Smooth muscle cell (in vitro differentiated cells): ENCODE data around the gene MCRIP1. TPM values are rescaled to one million over a fixed set of nuclear protein-coding genes. Genes with fewer than 3 reads are reported as not detected.
A peak's percentile ranks its signal among the peaks of the same experiment; 100 is the strongest.

Source experiments
- DNase-seq: peaks from one replicate; lab custom pipeline; 2025; ENCODE audit not compliant: unreplicated experiment; lab: John Stamatoyannopoulos, UW
- H2AFZ ChIP-seq: fragments of 200-600 bp; sonication (generic); 2 replicates; pipeline ENCODE4 v1.6.0; 2016; ENCODE audit warnings: antibody characterized with exemption, low read depth, mild to moderate bottlenecking
- H3F3A ChIP-seq: fragments of 200-600 bp; sonication (generic); 2 replicates; pipeline ENCODE4 v1.6.0; 2017; ENCODE audit warnings: antibody characterized with exemption, low read depth
- H3K27ac ChIP-seq: fragments of 200-600 bp; sonication (generic); 2 replicates; pipeline ENCODE4 v1.5.1; 2016; ENCODE audit warnings: low read depth, mild to moderate bottlenecking
- H3K27me3 ChIP-seq: fragments of 200-600 bp; sonication (generic); 2 replicates; pipeline ENCODE4 v1.6.1; 2016; ENCODE audit warnings: low read depth, mild to moderate bottlenecking
- H3K36me3 ChIP-seq: fragments of 200-600 bp; sonication (generic); 2 replicates; pipeline ENCODE4 v1.5.1; 2016; ENCODE audit warnings: low read depth
- H3K4me1 ChIP-seq: fragments of 200-600 bp; sonication (generic); 2 replicates; pipeline ENCODE4 v1.5.1; 2016; ENCODE audit warnings: low read depth
- H3K4me2 ChIP-seq: fragments of 200-600 bp; sonication (generic); 2 replicates; pipeline ENCODE4 v1.6.0; 2016; ENCODE audit warnings: mild to moderate bottlenecking
- H3K4me3 ChIP-seq: fragments of 200-600 bp; sonication (generic); 2 replicates; pipeline ENCODE4 v1.5.1; 2016; ENCODE audit warnings: mild to moderate bottlenecking
- H3K79me2 ChIP-seq: fragments of 200-600 bp; sonication (generic); 2 replicates; pipeline ENCODE4 v1.6.0; 2016; ENCODE audit warnings: low read depth, mild to moderate bottlenecking
- H3K9ac ChIP-seq: fragments of 200-600 bp; sonication (generic); 2 replicates; pipeline ENCODE4 v1.6.0; 2016; ENCODE audit warnings: low read depth
- H3K9me3 ChIP-seq: fragments of 200-600 bp; sonication (generic); replicated peaks from 2 replicates; pipeline ENCODE4 v1.5.1; 2016; ENCODE audit warnings: low read depth
- H4K20me1 ChIP-seq: fragments of 200-600 bp; sonication (generic); 2 replicates; pipeline ENCODE4 v1.6.0; 2016; ENCODE audit warnings: low read depth
- CTCF ChIP-seq: fragments of 200-600 bp; sonication (generic); IDR thresholded peaks from 2 replicates; pipeline ENCODE4 v1.5.1; 2017; ENCODE audit warnings: borderline replicate concordance, mild to moderate bottlenecking, antibody characterized with exemption; ENCODE audit not compliant: insufficient read depth, poor library complexity, severe bottlenecking
- WGBS: methylation state at CpG from one replicate; pipeline ENCODE4 v1.1.7; 2016; ENCODE audit warnings: low lambda C conversion rate; 5-methylcytosine and 5-hydroxymethylcytosine counted together
- polyA plus RNA-seq: library from polyadenylated mRNA; unstranded; fragments of >200 nt; fragmentation: Nextera tagmentation; extraction: Ambion mirVana; gene quantifications from 2 replicates; pipeline ENCODE4 v1.2.1, GENCODE V29; 2016
- total RNA-seq: library from RNA; depleted of rRNA; stranded (reverse); fragments of >200 nt; gene quantifications from 2 replicates; pipeline ENCODE4 v1.2.3, GENCODE V29; 2014

Gene MCRIP1
- total and polyA plus RNA-seq, 2 experiments from 2014 or later = 85.1 to 208 TPM

GRCh38 chr17:81804559-81805399, 28.3 kb downstream of the MCRIP1 start:
- Histone ChIP-seq H3K27ac (no peak overlapping the region), H3K4me2 (peak overlapping the region; percentile 67), H4K20me1 (no peaks in the 10 kb centered on the region), H3F3A (no peaks in the 10 kb centered on the region), H3K4me3 (no peak overlapping the region), H3K9ac (no peak overlapping the region), H3K4me1 (peaks cover 3% of the 10 kb centered on the region), H3K79me2 (no peaks in the 10 kb centered on the region), H3K27me3 (peaks cover 80% of the 10 kb centered on the region), H3K9me3 (no peaks in the 10 kb centered on the region), H2AFZ (no peak overlapping the region), H3K36me3 (no peaks in the 10 kb centered on the region)
- TF ChIP-seq CTCF = no peak
- WGBS = 32% methylated on average over 38 of the region's 65 CpGs
- DNase-seq = no peak

GRCh38 chr17:81803728-81804558, 29.1 kb downstream of the MCRIP1 start, which contains the start of gene GCGR:
TSS of gene GCGR (plus strand) at chr17:81804150. CDS start at chr17:81809019, 4,869 bp downstream.
- TF ChIP-seq CTCF = no peak
- peaks cover 3% of the 10 kb centered on the region for H3K4me1 ChIP-seq
- H3K79me2 ChIP-seq = no peaks in the 10 kb centered on the region
- peak within 1 kb of the TSS; percentile 67 for H3K4me2 ChIP-seq
- no peaks in the 10 kb centered on the region for H3K36me3 ChIP-seq
- H2AFZ ChIP-seq = no peak within 1 kb of the TSS
- H3K9ac ChIP-seq = no peak within 1 kb of the TSS
- H3K9me3 ChIP-seq = no peaks in the 10 kb centered on the region
- H3F3A ChIP-seq = no peaks in the 10 kb centered on the region
- WGBS = 10% methylated on average over 26 of the region's 110 CpGs
- no peaks in the 10 kb centered on the region for H4K20me1 ChIP-seq
- peak within 1 kb of the TSS; percentile 26 for H3K4me3 ChIP-seq
- no peak for DNase-seq
- H3K27ac ChIP-seq = no peak within 1 kb of the TSS
- peaks cover 80% of the 10 kb centered on the region for H3K27me3 ChIP-seq

- no peak for DNase-seq
- Histone ChIP-seq H3K9ac (no peak overlapping the region), H3K27me3 (peaks cover 78% of the 10 kb centered on the region), H3K9me3 (no peaks in the 10 kb centered on the region), H3K36me3 (no peaks in the 10 kb centered on the region), H3K4me2 (no peak overlapping the region), H3K4me1 (peaks cover 3% of the 10 kb centered on the region), H3K4me3 (no peak overlapping the region), H3F3A (no peaks in the 10 kb centered on the region), H3K79me2 (no peaks in the 10 kb centered on the region), H2AFZ (no peak overlapping the region), H4K20me1 (no peaks in the 10 kb centered on the region), H3K27ac (no peak overlapping the region)
- no peak for TF ChIP-seq CTCF
- WGBS = 47% methylated on average over 24 of the region's 26 CpGs
Observed at GRCh38 chr17:81802856-81803643, 30.0 kb downstream of the MCRIP1 start.
